ENCODE measurements around the gene ARHGEF38. TPM values are rescaled to one million over a fixed set of nuclear protein-coding genes. Genes with fewer than 3 reads are reported as not detected.
"Not testable (repeated sequence)": the region's sequence is repeated elsewhere in the genome, so short reads cannot be mapped to it uniquely, and the experiment has no call there.

ARHGEF38 gene
- total RNA-seq, 1 donor = not detected

GRCh38 chr4:105683038-105683437 is 130.6 kb downstream of the ARHGEF38 start:
- no peak for DNase-seq (ENCODE audit: low read depth)
- TF ChIP-seq, protein P1, sequence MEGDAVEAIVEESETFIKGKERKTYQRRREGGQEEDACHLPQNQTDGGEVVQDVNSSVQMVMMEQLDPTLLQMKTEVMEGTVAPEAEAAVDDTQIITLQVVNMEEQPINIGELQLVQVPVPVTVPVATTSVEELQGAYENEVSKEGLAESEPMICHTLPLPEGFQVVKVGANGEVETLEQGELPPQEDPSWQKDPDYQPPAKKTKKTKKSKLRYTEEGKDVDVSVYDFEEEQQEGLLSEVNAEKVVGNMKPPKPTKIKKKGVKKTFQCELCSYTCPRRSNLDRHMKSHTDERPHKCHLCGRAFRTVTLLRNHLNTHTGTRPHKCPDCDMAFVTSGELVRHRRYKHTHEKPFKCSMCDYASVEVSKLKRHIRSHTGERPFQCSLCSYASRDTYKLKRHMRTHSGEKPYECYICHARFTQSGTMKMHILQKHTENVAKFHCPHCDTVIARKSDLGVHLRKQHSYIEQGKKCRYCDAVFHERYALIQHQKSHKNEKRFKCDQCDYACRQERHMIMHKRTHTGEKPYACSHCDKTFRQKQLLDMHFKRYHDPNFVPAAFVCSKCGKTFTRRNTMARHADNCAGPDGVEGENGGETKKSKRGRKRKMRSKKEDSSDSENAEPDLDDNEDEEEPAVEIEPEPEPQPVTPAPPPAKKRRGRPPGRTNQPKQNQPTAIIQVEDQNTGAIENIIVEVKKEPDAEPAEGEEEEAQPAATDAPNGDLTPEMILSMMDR (IDR thresholded peaks at IDR 0.05; ENCODE audit: insufficient read depth, low read length) = no peak
- H3K4me3 ChIP-seq (ENCODE audit: low read depth, low read length) = no peak overlapping the region

- no peak for DNase-seq (ENCODE audit: low read depth)
These were observed 134.2 kb downstream of the ARHGEF38 start for GRCh38 chr4:105686571-105686970.

GRCh38 chr4:105694812-105695211 is 142.4 kb downstream of the ARHGEF38 start:
- not testable (repeated sequence) for DNase-seq (ENCODE audit: low read depth); H3K4me3 ChIP-seq (ENCODE audit: low read depth, low read length)

More at GRCh38 chr4:105686571-105686970, 134.2 kb downstream of the ARHGEF38 start:
- no peak overlapping the region for H3K4me3 ChIP-seq (ENCODE audit: low read depth, low read length)
- TF ChIP-seq, protein P1 (IDR thresholded peaks at IDR 0.05; ENCODE audit: insufficient read depth, low read length) = no peak

- H3K4me3 ChIP-seq (ENCODE audit: low read depth, low read length); DNase-seq (ENCODE audit: low read depth): not testable (repeated sequence)
These were observed 143.4 kb downstream of the ARHGEF38 start for GRCh38 chr4:105695832-105696231.

- H3K4me3 ChIP-seq (ENCODE audit: low read depth, low read length) = no peak overlapping the region
- no peak for DNase-seq (ENCODE audit: low read depth)
- TF ChIP-seq, protein P1 (IDR thresholded peaks at IDR 0.05; ENCODE audit: insufficient read depth, low read length) = no peak
These were observed 146.2 kb downstream of the ARHGEF38 start for GRCh38 chr4:105698607-105699006.

GRCh38 chr4:105707782-105708180 is 155.4 kb downstream of the ARHGEF38 start:
- TF ChIP-seq, protein P1 (IDR thresholded peaks at IDR 0.05; ENCODE audit: insufficient read depth, low read length) = no peak

DNA sequence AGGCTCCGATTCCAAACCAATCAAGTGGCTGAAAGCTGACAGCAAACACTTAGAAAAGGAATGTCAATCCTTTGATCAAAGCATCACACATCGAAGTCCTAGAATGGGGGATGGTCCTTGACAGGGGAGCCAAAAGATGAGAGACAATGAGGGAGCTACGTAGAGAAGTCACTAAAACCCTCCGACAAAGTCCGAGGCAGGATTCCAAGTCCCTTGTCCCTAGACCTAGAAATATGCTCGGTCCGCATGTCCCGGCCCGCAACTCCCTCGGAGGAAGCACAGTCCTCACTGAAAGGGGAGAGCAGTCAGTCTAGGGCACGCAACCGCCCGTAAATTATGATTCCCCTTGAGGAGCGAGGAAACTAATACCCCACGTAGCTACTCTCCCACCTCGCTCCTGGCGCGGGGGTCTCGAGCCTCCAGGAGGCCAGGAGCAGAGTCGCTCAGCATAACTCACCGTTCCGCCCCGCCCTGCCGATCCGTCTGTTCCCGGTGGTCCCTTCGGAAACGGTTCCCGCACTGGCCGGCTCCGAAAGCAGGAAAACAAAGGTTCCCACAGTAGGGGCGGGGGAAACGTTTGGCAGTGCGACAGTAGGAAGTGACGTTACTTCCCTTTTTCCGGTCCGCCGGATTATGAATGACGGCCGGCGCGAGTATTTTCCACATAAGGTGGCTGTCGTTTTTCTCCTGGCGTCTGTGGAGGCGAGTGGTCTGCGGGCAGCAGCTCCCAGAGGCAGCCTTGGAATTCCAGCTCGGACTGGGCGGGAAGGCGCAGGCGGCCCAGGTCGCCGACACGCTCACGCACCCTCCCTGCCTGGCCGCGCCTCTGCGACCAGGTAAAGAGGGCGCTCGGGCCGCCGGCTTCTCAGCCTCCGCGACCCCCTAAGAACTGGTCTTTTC is 156.0 kb downstream of the ARHGEF38 start, which contains the start of the genes GSTCD and INTS12:
Gene GSTCD (plus strand): TSS at position 604 of the 900 bp plus-strand sequence. CDS start 8,830 bp downstream, outside the sequence.
Gene INTS12 (minus strand): TSS at position 509 of the 900 bp plus-strand sequence. CDS start 8,684 bp downstream, outside the sequence.
- DNase-seq (ENCODE audit: low read depth) = peak; percentile 94
- H3K4me3 ChIP-seq (ENCODE audit: low read depth, low read length) = peak within 1 kb of the TSS; percentile 82
- TF ChIP-seq, protein P1 (IDR thresholded peaks at IDR 0.05; ENCODE audit: insufficient read depth, low read length) = no peak

More at GRCh38 chr4:105707782-105708180, 155.4 kb downstream of the ARHGEF38 start:
- peak overlapping the region; percentile 82 for H3K4me3 ChIP-seq (ENCODE audit: low read depth, low read length)
- no peak for DNase-seq (ENCODE audit: low read depth)
